ENCODE results near the gene IFNA6. TPM values are rescaled to one million over a fixed set of nuclear protein-coding genes. Genes with fewer than 3 reads are reported as not detected.
"Not testable (repeated sequence)": the region's sequence is repeated elsewhere in the genome, so short reads cannot be mapped to it uniquely, and the experiment has no call there.

IFNA6 gene
- total RNA-seq, 1 experiment from 2014 or later = not detected

GRCh38 chr9:21367957-21368356 lies 17.3 kb upstream of the IFNA6 start, which contains the start of gene IFNA13:
IFNA13 (minus strand) TSS chr9:21368057; CDS start chr9:21368010, 47 bp downstream.
- H4K20me1 ChIP-seq (ENCODE audit: insufficient read depth) = no peaks in the 10 kb centered on the region
- ChIA-PET CTCF (no interaction called here), POLR2A (ENCODE audit: unreplicated experiment) (no interaction called here)
- no peaks in the 10 kb centered on the region for H3K9me3 ChIP-seq (ENCODE audit: insufficient read depth, low read depth)
- no peaks in the 10 kb centered on the region for H3K79me2 ChIP-seq (ENCODE audit: low read depth)
- H3F3A ChIP-seq (ENCODE audit: insufficient read depth, low read depth) = no peaks in the 10 kb centered on the region
- no peak within 1 kb of the TSS for H3K4me2 ChIP-seq
- H3K4me3 ChIP-seq = no peak within 1 kb of the TSS
- TF ChIP-seq EZH2 (IDR thresholded peaks at IDR 0.05; ENCODE audit: low read depth) = no peak
- no peak for TF ChIP-seq CTCF (conservative IDR thresholded peaks at IDR 0.05)
- no peak within 1 kb of the TSS for H2AFZ ChIP-seq
- H3K27me3 ChIP-seq (ENCODE audit: insufficient read depth, low read depth) = no peaks in the 10 kb centered on the region
- intact Hi-C loops (cut with micrococcal nuclease; ENCODE audit: unreplicated experiment) = no loop called here
- no peaks in the 10 kb centered on the region for H3K4me1 ChIP-seq (replicated peaks; ENCODE audit: insufficient read depth)
- H3K9me2 ChIP-seq (ENCODE audit: insufficient read depth) = no peaks in the 10 kb centered on the region
- no peak within 1 kb of the TSS for H3K27ac ChIP-seq
- no TSS peak for BruUV-seq (replicated peaks)
- no peak for DNase-seq
- H3K36me3 ChIP-seq (ENCODE audit: low read depth) = no peaks in the 10 kb centered on the region

- H3K79me2 ChIP-seq (ENCODE audit: low read depth); H2AFZ ChIP-seq; H4K20me1 ChIP-seq (ENCODE audit: insufficient read depth); H3F3A ChIP-seq (ENCODE audit: insufficient read depth, low read depth); intact Hi-C loops (cut with micrococcal nuclease; ENCODE audit: unreplicated experiment); H3K27ac ChIP-seq; H3K9me2 ChIP-seq (ENCODE audit: insufficient read depth); H3K4me1 ChIP-seq (replicated peaks; ENCODE audit: insufficient read depth); H3K36me3 ChIP-seq (ENCODE audit: low read depth); H3K4me3 ChIP-seq; POLR2A ChIA-PET (ENCODE audit: unreplicated experiment); H3K9me3 ChIP-seq (ENCODE audit: insufficient read depth, low read depth); BruUV-seq (replicated peaks); H3K27me3 ChIP-seq (ENCODE audit: insufficient read depth, low read depth); DNase-seq; CTCF ChIA-PET; H3K4me2 ChIP-seq: not testable (repeated sequence)
Observed at GRCh38 chr9:21367169-21367568, 16.5 kb upstream of the IFNA6 start.

DNA sequence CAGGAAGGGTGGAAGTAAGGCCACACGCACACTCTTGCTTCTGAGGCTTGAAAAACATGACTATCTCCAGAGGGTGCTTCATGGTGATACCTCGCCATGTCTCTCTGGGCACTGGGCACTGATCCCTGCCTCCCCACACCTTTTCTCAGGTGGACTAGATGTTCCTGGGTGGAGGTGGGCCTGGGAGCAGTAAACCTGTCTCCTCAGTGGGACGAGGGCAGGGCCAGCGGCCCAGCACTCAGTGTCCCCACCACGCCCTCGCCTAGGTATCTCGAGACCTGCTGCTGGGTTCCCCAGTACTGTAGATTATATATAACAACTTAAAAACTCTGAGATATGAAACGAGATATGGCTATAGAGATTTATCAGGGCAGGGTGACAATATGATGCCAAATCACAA lies 11.6 kb upstream of the IFNA6 start:
- TF ChIP-seq CTCF (conservative IDR thresholded peaks at IDR 0.05) = no peak
- TF ChIP-seq EZH2 (IDR thresholded peaks at IDR 0.05; ENCODE audit: low read depth) = no peak
- BruUV-seq (replicated peaks) = no TSS peak

More for the DNA sequence above, 11.6 kb upstream of the IFNA6 start:
- Histone ChIP-seq H3K4me2 (no peak overlapping the region), H3K79me2 (ENCODE audit: low read depth) (no peaks in the 10 kb centered on the region), H2AFZ (no peak overlapping the region), H3K9me3 (ENCODE audit: insufficient read depth, low read depth) (no peaks in the 10 kb centered on the region), H3K4me1 (replicated peaks; ENCODE audit: insufficient read depth) (no peaks in the 10 kb centered on the region), H3K27me3 (ENCODE audit: insufficient read depth, low read depth) (no peaks in the 10 kb centered on the region), H3K9me2 (ENCODE audit: insufficient read depth) (no peaks in the 10 kb centered on the region), H3K36me3 (ENCODE audit: low read depth) (no peaks in the 10 kb centered on the region), H3F3A (ENCODE audit: insufficient read depth, low read depth) (no peaks in the 10 kb centered on the region), H4K20me1 (ENCODE audit: insufficient read depth) (no peaks in the 10 kb centered on the region), H3K4me3 (no peak overlapping the region), H3K27ac (no peak overlapping the region)
- CTCF ChIA-PET = no interaction called here
- no peak for DNase-seq
- POLR2A ChIA-PET (ENCODE audit: unreplicated experiment) = no interaction called here
- intact Hi-C loops (cut with micrococcal nuclease; ENCODE audit: unreplicated experiment) = no loop called here
